Measurements from ENCODE around the gene GNAO1. TPM values are rescaled to one million over a fixed set of nuclear protein-coding genes. Genes with fewer than 3 reads are reported as not detected.
A peak's percentile ranks its signal among the peaks of the same experiment; 100 is the strongest.

Gene GNAO1
- total and polyA plus RNA-seq, 9 donors: 0.72 to 5.6 (median 2.7) TPM

GRCh38 chr16:56193951-56194726, 2.9 kb downstream of the GNAO1 start:
- H3K4me1 ChIP-seq (ENCODE audit: insufficient read depth): peaks cover 8% of the 10 kb centered on the region
- peak overlapping the region; percentile 22 for H3K4me3 ChIP-seq
- H3K9me3 ChIP-seq: no peaks in the 10 kb centered on the region
- no peak overlapping the region for H3K27ac ChIP-seq
- 2 to 3% (median 3%) methylated on average over 48 of the region's 48 CpGs for WGBS, 3 donors
- no peaks in the 10 kb centered on the region for H3K27me3 ChIP-seq
- TF ChIP-seq, protein P1, sequence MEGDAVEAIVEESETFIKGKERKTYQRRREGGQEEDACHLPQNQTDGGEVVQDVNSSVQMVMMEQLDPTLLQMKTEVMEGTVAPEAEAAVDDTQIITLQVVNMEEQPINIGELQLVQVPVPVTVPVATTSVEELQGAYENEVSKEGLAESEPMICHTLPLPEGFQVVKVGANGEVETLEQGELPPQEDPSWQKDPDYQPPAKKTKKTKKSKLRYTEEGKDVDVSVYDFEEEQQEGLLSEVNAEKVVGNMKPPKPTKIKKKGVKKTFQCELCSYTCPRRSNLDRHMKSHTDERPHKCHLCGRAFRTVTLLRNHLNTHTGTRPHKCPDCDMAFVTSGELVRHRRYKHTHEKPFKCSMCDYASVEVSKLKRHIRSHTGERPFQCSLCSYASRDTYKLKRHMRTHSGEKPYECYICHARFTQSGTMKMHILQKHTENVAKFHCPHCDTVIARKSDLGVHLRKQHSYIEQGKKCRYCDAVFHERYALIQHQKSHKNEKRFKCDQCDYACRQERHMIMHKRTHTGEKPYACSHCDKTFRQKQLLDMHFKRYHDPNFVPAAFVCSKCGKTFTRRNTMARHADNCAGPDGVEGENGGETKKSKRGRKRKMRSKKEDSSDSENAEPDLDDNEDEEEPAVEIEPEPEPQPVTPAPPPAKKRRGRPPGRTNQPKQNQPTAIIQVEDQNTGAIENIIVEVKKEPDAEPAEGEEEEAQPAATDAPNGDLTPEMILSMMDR (IDR thresholded peaks at IDR 0.05): no peak
- no peak for TF ChIP-seq EP300 (IDR thresholded peaks at IDR 0.05)
- no peaks in the 10 kb centered on the region for H3K36me3 ChIP-seq
- peak; percentile 75 to 92 (median 87) for DNase-seq
- intact Hi-C loops (cut with DNase I): no loop called here

GRCh38 chr16:56195151-56195550, 3.9 kb downstream of the GNAO1 start:
- DNase-seq: peak in 1 of 5 donors; percentile 17
- H3K4me1 ChIP-seq (ENCODE audit: insufficient read depth): peaks cover 8% of the 10 kb centered on the region
- intact Hi-C loops (cut with DNase I): no loop called here
- no peak for TF ChIP-seq POLR2A (IDR thresholded peaks at IDR 0.05)
- TF ChIP-seq, protein P1 (IDR thresholded peaks at IDR 0.05): no peak
- no peak for TF ChIP-seq EP300 (IDR thresholded peaks at IDR 0.05)
- no peak overlapping the region for H3K27ac ChIP-seq
- 58 to 76% (median 69%) methylated on average over 2 of the region's 2 CpGs for WGBS, 3 donors
- H3K36me3 ChIP-seq: no peaks in the 10 kb centered on the region
- no peak overlapping the region for H3K4me3 ChIP-seq
- H3K9me3 ChIP-seq: no peaks in the 10 kb centered on the region
- H3K27me3 ChIP-seq: no peaks in the 10 kb centered on the region

GRCh38 chr16:56196381-56196780, 5.1 kb downstream of the GNAO1 start:
- Histone ChIP-seq H3K9me3 (no peaks in the 10 kb centered on the region), H3K27ac (no peak overlapping the region), H3K4me1 (ENCODE audit: insufficient read depth) (peaks cover 8% of the 10 kb centered on the region), H3K27me3 (no peaks in the 10 kb centered on the region), H3K4me3 (no peak overlapping the region), H3K36me3 (no peaks in the 10 kb centered on the region)
- intact Hi-C loops (cut with DNase I): no loop called here
- 87 to 93% (median 89%) methylated on average over 5 of the region's 5 CpGs for WGBS, 3 donors
- no peak for TF ChIP-seq EP300 (IDR thresholded peaks at IDR 0.05)
- TF ChIP-seq, protein P1 (IDR thresholded peaks at IDR 0.05): no peak
- no peak for DNase-seq

DNA sequence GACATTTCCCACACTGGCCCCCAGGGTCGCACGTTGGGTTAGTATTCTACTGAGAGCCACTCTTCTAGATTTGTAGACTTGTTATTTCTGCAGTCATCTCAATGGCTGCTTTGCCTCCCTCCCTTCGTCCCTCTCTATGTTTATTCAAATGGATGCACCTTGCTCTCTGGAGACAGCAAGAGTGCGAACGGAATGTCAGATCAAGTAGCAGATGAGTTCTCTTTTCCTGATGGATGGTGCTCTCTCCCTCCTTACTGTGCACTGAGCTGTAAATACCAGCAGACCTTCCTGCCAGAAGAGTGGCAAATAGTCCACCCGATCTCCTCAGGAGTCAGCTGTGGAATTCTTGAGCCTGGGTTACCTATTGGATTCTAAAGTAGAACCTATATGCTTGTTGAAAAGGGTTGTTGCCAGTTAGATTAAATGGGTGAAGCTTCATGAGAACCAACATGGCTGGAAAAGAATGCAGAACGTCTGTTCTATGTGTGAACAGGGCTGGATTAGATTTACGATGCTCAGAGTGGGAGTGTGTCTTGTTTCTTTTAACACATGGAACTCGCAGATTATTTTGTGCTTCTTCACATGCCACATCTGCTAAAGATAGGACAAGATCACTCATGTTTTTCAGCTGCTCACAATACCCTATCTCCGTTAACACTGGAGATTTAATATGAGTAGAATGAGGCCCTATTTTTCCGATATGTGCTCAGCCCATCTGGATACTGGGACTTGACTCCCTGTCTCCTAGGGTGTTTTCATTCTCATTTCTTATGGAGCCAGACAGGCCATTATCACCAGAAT, 6.1 kb downstream of the GNAO1 start:
- Histone ChIP-seq H3K27me3 (no peaks in the 10 kb centered on the region), H3K9me3 (no peaks in the 10 kb centered on the region), H3K4me1 (ENCODE audit: insufficient read depth) (peaks cover 5% of the 10 kb centered on the region), H3K4me3 (no peak overlapping the region), H3K36me3 (no peaks in the 10 kb centered on the region), H3K27ac (no peak overlapping the region)
- intact Hi-C loops (cut with DNase I): no loop called here
- WGBS, 3 donors: 37 to 52% (median 37%) methylated on average over 11 of the region's 11 CpGs
- TF ChIP-seq EP300 (IDR thresholded peaks at IDR 0.05) (no peak), POLR2A (IDR thresholded peaks at IDR 0.05) (no peak)
- TF ChIP-seq, protein P1 (IDR thresholded peaks at IDR 0.05): no peak
- DNase-seq: no peak
